ENCODE data around the gene MSS51. TPM values are rescaled to one million over a fixed set of nuclear protein-coding genes. Genes with fewer than 3 reads are reported as not detected.

The MSS51 gene
- total RNA-seq, 1 experiment from 2014 or later, result 0.41 TPM

DNA sequence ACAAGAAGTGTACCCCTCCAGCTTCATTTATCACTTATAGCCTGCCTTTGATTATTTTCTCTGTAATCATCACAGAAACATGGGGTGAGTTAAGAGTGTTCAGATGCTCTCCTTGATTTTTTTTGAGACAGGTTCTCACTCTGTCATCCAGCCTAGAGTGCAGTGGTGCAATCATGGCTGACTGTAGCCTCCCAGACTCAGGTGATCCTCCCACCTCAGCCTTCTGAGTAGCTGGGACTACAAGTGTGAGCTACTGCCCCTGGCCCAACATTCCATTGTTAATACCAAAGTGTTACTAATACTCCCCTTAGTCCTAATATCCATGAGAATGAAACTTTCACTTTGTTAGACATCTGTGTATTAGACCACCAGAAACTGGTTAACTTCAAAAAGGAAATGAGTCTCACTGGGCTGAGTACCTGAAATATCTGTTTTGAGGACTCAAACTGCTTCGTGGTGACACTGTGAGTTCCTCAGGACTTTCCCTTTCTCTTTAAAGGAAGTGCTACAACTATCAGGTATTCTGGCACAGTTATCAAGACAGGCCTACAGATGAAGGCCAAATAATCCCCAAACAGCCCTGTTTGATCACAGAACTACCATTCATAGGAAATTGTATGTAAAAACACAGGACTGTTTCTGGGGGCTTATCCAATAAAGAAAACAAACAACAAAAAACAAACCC is 54.2 kb downstream of the MSS51 start:
- in situ Hi-C loops (cut with HindIII; ENCODE audit: low pct_unique_long_range_greater_than_20kb, low sequenced_read_pairs), result no loop called here
- DNase-seq (ENCODE audit: low read depth), result no peak

DNA sequence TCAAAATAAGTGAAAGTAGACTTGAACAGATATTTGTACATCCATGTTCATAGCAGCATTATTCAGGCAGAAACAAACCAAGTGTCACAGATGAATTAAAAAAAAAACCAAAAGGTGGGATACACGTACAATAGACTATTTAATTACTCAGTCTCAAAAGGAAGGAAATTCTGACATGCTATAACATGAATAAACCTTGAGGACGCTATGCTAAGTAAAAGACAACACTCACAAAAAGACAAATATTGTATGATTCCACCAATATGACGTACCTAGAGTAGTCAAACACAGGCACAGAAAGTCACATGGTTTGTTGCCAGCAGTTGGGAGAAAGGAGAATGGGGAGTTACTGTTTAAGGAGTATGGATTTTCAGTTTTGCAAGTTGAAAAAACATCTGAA is 56.7 kb downstream of the MSS51 start:
- in situ Hi-C loops (cut with HindIII; ENCODE audit: low pct_unique_long_range_greater_than_20kb, low sequenced_read_pairs), result no loop called here
- no peak for DNase-seq (ENCODE audit: low read depth)

Other genes with a start within 250 kb of the MSS51 start
- 35.6 and 39.1 TPM in 2 replicates for gene DNAJC9, start 186.3 kb downstream of the MSS51 start, total RNA-seq (2014; rRNA removed; shearing (Covaris generic); ENCODE audit: low replicate concordance)
- gene MRPS16, start 180.9 kb downstream of the MSS51 start, total RNA-seq (2014; rRNA removed; shearing (Covaris generic); ENCODE audit: low replicate concordance), result 67.5 and 86.6 TPM in 2 replicates
- gene CFAP70, start 74.7 kb downstream of the MSS51 start, total RNA-seq (2014; rRNA removed; shearing (Covaris generic); ENCODE audit: low replicate concordance), result 0.78 and 3.4 TPM in 2 replicates
- 84.4 and 96.7 TPM in 2 replicates for gene ANXA7, start 19.5 kb downstream of the MSS51 start, total RNA-seq (2014; rRNA removed; shearing (Covaris generic); ENCODE audit: low replicate concordance)
- gene PPP3CB, start 62.5 kb upstream of the MSS51 start, total RNA-seq (2014; rRNA removed; shearing (Covaris generic); ENCODE audit: low replicate concordance), result 1.5 and 2.6 TPM in 2 replicates
- 15.0 and 17.3 TPM in 2 replicates for gene USP54, start 157.8 kb upstream of the MSS51 start, total RNA-seq (2014; rRNA removed; shearing (Covaris generic); ENCODE audit: low replicate concordance)
- not detected in 2 replicates for gene MYOZ1, start 207.9 kb upstream of the MSS51 start, total RNA-seq (2014; rRNA removed; shearing (Covaris generic); ENCODE audit: low replicate concordance)
- not detected in 2 replicates for gene SYNPO2L, start 222.5 kb upstream of the MSS51 start, total RNA-seq (2014; rRNA removed; shearing (Covaris generic); ENCODE audit: low replicate concordance)

All from Caki2 (cell line).